LNCAP (cell line): ENCODE results near the gene RSRC1.

Experiments
- TF ChIP-seq, protein P1 (sequence below): fragments of 450-650 bp; IDR thresholded peaks from 2 replicates; pipeline ENCODE4 v1.5.1; 2017; ENCODE audit warnings: mild to moderate bottlenecking

The RSRC1 gene

DNA sequence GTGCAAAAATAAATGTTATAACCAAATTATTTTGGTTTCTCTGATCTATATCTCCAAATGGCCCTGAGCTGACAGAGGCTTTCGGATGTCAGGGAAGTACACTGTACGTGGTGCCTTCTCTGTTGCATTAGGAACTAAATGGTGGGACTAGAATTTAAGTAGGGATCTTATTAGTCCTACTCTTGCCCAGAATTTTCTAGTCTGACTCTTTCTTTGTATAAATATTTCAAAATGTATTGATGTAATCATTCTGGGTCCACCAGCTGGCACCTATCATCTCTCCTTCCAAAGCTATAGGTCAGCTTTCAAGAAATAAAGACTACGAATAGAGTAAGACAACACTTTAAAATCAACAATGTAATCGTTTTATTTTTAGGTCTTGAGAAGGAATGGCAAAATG, 438.8 kb downstream of the RSRC1 start:
- TF ChIP-seq, protein P1, sequence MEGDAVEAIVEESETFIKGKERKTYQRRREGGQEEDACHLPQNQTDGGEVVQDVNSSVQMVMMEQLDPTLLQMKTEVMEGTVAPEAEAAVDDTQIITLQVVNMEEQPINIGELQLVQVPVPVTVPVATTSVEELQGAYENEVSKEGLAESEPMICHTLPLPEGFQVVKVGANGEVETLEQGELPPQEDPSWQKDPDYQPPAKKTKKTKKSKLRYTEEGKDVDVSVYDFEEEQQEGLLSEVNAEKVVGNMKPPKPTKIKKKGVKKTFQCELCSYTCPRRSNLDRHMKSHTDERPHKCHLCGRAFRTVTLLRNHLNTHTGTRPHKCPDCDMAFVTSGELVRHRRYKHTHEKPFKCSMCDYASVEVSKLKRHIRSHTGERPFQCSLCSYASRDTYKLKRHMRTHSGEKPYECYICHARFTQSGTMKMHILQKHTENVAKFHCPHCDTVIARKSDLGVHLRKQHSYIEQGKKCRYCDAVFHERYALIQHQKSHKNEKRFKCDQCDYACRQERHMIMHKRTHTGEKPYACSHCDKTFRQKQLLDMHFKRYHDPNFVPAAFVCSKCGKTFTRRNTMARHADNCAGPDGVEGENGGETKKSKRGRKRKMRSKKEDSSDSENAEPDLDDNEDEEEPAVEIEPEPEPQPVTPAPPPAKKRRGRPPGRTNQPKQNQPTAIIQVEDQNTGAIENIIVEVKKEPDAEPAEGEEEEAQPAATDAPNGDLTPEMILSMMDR: no peak

DNA sequence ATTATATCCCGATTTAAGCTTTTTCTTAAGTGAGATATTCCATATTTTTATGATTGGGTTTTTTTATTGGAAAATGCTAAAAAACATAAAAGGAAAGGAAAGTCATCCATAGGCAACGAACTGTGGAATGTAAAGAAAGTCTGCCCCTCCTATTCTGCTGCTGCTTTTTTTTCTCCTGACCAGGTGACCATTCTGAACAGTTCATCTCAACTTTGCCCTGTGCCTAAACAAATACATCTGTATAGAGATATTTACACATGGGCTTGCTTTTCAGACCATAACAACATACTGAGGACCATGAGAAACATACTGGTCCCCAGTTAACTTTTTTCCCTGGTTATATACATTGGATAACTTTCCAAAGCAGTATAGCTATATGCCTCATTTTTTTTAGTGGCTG, 442.2 kb downstream of the RSRC1 start:
- TF ChIP-seq, protein P1: no peak

DNA sequence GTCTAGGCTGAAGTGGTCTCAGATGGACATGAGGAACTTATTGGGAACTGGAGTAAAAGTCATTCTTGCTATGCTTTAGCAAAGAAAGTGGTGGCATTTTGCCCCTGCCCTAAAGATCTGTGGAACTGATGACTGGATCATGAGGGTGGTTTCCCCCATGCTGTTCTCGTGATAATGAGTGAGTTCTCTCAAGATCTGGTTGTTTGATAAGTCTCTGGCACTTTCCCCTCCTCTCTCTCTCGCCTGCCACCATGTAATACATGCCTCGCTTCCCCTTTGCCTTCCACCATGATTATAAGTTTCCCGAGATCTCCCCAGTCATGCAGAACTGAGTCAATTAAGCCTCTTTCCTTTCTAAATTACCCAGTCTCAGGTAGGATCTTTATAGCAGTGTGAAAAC, 449.6 kb downstream of the RSRC1 start:
- TF ChIP-seq, protein P1: no peak

DNA sequence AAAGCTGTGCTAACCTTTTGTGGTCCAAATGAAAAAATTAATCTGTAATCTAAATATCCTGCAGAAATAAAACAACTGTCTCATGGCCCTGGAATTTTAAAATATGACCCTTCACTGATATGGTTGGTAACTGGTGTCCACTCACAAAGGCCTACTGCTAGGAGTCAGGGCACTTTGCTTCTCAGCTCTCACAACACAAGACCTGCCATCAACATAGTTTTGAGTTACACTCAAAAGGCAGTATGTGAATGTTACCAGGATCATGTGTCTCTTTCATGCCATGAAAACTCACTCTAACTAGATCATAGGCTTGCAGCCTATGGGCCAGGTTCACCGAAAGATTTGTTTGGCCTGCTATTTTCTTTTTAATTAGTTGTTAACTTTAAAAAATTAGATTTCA, 451.1 kb downstream of the RSRC1 start:
- TF ChIP-seq, protein P1: no peak

DNA sequence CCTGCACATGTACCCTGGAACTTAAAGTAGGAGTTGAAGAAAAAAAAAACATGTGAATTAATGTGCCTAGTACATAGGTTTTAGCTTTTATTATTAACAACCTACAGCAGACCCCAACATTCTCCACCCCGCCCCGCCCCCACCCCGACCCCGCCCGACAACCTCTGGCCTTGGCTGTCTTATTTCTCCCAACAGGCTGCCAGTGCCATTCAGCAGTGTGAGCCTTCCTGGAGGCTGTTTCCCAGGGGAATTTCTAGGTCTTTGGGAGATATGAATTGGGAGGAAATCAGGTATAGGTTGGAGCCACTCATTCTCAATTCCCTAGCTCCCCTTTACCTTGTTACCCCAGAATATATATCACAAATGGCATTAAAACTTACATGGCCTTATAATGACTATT, 452.8 kb downstream of the RSRC1 start:
- TF ChIP-seq, protein P1: no peak

DNA sequence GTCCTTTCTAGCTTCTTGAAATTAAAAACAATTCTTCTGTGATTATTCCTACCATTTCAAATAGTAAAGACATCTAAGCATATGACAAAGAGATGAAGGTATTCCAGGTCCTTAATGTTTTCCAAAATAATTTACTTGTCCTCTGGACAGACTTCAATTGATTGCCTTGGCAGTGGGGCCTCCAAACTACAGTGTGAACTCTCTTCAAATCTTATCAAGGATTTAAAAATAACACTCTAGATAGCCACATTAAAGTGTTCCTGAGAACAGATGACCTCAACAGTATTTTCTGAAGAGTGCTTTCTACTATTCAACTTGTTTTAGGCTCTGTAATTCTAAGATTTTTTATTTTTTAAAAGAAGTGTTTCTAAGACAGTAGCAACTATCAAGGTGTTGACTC, 453.2 kb downstream of the RSRC1 start:
- TF ChIP-seq, protein P1: no peak

DNA sequence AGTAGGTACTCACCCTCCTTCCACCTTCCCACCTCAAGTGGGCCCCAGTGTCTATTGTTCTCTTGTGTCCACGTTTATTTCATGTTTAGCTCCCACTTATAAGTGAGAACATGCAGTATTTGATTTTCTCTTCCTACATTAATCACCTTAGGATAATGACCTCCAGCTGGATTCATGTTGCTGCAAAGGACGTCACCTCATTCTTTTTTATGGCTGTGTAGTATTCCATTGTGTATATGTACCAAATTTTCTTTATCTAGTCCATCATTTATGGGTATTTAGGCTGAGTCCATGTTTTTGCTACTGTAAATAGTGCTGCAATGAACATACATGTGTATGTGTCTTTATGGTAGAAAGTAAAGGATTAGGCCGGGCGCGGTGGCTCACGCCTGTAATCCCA, 455.2 kb downstream of the RSRC1 start:
- TF ChIP-seq, protein P1: no peak

DNA sequence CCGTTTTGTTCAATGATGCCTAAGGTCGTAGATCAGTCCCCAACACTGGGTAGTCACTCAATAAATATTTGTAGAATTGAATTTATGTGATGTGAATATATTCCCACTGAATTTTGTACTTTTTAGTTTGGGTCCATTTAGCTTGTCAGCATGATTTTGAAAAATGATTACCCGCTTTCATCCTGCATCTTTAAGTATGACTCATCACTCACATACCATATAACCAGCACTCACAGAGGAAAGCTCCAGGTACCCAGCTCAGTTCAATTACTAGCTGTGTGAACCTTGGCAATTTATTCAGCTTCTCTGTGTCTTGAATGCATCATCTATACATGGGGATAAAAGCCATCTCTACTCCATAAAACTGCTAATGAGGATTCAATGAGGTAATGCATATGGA, 458.9 kb downstream of the RSRC1 start:
- TF ChIP-seq, protein P1: no peak
